Activated T-cell treated with anti-CD3 and anti-CD28 coated beads for 48 hours (primary cell): ENCODE measurements around the gene NELFCD.
"Not testable (repeated sequence)": the region's sequence is repeated elsewhere in the genome, so short reads cannot be mapped to it uniquely, and the experiment has no call there.

Source experiments
- DNase-seq: peaks from one replicate; pipeline ENCODE4 v3.0.0-alpha.2; 2020; ENCODE audit warnings: low read depth

NELFCD gene

DNA sequence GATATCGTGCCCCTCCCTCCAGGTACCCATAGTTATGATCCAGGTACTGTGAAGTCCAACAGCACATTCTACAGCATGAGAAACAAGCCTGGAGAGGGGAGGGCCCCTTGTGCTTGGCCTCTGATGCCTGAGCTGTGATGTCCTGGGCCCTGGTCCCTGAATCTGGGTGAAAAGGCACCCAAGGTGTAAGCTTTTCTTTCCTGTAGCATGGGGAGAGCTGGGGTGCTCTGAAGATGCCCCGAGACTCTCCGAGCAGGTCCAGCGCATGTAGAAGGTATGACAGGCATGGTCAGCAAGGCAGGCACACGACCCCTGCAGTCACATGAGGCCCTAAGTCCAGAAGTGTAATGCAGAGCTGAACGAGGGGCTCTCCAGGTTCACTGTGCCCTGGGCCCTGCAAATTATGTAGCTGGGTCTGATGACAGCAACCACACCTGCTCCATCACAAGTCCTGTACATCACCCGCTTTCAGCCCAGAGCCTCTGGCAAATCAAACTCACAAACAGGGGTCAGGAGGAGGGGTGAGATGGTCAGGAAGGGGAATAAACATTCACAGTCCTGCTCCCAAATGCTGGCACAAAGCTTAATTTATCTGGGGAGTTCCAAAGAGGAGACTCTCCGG is 27.8 kb downstream of the NELFCD start:
- DNase-seq, result no peak

DNA sequence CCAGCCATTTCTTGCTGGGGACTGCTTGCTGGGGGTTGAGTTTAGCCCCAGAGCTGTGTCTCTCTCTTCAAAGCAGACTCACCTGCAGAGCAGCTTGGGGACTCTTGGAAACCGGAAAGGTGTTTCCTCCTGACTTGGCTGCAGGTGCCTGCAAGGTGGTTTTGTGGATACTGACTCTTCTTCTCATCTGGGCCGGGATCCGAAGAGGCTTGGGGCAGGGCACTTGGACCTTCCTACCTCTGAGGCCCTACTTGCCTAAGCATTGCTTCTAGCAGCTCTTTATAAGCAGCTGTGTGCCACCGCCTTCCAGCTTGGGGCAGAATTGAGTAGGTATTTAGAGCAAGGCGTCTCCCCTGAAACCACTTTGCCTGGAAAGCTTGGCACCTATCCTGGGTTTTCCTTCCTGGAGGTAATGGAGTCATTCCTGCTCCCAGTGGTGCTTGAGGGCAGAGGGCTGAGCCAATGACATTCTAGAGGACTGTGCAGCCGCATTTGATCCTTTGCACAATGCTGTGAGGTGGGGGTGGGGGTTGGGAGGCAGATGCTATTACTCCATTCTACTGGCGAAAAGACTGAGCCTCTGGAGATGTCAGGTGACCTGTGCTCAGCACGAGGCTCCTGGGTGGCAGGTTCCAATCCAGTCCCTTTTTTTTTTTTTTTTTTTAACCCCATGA is 29.4 kb downstream of the NELFCD start:
- DNase-seq, result no peak

DNA sequence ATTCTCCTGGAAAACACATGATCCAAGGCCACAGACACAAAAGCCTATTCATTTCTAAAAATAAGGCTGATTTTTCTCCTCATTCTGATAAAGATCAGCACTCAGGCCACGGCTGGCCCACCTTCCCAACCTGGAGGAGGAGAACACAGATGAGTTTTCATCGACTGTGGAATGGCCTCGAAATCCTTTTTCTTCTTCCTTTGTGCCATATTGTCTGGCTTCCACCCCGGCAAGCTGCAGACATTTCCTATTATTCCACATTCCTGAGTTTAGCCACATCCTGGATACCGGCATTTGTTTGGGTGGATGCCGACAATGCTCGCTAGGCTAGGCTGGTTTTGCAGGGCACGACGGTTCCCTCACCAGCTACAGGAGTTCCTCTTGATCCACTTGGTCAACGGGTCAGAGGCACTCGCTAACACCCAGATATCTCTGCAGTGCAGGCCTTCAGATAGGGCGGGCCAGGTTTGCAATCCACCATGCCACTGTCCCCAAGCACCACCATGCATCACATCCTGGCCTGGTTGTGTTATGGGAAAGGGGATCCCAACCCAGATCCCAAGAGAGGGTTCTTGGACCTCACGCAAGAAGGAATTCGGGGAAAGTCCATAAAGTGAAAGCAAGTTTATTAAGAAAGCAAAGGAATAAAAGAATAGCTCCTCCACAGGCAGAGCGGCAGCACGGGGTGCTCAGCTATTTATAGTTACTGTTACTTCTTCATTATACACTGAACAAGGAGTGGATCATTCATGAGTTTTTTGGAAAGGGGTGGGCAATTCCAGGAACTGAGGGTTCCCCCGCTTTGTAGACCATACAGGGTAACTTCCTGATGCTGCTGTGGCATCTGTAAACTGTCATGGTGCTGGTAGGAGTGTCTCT is 30.2 kb downstream of the NELFCD start:
- DNase-seq, result no peak

DNA sequence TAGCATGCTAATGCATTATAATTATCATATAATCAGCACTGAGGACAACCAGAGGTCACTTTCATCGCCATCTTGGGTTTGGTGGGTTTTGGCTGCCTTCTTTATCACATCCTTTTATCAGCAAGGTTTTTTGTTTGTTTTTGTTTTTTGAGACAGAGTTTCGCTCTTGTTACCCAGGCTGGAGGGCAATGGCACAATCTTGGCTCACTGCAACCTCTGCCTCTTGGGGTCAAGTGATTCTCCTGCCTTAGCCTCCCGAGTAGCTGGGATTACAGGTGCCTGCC is 30.8 kb downstream of the NELFCD start:
- DNase-seq, result not testable (repeated sequence)

DNA sequence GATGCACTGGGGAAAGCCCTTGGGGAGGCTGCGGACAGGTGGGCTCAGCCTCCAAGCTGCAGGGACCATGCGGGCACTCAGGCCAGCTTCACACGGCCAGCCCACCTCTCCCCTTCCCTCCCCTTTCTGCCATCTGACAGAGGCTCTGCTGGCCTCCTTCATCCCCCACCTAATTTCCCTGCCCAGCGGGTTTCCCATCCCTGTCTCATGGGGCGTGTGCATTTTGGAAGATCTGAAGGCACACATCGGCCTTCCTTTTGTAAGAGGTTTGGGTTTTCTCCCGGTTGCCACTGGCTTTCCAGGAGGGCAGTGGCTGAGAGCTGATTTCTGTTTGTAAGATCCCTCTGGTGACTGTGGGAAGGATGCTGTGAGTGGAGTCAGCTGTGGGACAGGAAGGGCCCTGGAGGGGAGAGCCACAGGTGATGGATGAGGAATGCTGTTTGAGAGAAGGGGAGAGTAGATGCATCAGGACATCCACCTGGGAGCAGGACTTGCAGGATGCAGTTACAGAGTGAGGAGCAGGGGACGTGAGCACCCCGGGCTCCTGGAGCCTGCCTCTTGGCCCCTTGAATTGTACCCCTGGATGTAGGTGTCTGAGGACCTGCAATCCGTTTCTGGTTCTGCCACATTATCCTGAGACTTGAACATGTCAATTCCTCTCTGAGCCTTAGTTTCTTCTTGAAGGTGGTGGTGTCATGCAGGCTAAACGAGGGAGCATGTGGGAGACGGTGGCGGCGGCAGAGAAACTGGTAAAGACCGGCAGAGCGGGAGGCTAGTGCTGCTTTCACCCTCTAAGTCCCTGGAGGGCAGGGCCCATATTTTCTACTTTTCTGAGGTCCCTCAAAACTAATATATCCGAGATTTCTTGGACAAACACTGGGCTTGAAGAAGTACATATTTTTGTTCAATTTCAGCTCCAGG is 32.2 kb downstream of the NELFCD start:
- DNase-seq, result no peak

DNA sequence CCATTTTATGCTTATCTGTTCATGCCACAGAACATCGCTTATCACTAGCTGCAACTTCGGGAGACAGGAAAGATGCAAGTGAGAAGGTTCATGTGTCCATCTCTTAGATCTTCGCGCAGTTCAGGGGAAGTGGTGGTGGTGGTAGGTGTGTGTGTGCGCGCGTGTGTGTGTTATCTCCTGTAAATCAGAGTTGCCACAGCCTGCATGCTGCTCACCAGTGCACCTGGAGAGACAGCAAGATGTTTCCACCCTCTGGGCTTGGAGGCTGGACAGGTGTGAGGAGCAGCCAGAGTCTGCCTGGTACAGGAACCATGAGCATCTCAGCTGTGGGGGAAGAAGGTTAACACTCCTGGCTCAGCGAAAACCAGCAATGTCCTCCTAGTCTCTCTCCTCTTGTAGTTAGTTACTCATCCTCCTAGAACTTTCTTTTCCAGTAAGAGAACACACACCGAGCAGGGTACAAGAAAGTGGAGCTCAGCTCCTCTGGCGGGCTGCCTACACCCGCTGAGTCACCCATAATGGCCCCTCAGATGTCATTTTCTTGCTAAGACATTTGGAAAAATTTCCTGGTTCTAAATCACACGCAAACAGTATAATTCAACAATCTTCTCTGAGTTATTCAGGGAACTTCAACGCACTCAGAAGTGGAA is 33.0 kb downstream of the NELFCD start:
- DNase-seq, result no peak

DNA sequence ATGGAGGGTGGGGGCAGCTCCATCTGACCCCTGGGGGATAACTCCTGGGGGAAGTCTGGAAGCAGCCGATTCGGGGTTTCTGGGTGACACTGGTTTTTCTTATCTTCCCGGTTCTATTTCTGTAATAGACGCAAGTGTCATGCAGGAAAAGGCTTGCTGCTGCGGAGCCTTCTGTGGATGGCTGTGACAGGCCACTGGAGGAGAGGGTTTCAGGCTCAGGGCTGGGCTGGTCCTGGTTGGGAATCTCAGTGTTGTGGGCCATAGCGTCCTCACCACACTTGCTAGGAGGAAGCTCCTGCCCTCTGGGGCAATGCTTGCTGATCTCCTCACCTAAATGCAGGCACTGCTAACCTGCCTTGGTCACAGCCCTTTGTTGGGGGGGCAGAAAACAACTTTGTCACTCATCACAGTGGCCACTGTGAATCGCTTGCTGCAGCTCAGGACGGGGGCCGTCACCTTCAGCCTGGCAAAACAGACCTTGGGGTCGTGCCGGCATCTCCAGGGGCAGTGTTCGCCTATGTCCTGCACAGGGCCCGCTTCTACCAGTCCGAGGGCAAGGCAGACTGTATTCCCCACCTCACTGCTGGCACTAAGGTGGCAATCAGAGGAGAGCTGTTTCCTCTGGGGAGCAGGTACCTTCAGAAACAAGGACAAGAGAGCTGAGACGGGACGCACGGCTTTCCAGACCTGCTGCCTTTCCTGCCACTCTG is 33.8 kb downstream of the NELFCD start:
- no peak for DNase-seq

DNA sequence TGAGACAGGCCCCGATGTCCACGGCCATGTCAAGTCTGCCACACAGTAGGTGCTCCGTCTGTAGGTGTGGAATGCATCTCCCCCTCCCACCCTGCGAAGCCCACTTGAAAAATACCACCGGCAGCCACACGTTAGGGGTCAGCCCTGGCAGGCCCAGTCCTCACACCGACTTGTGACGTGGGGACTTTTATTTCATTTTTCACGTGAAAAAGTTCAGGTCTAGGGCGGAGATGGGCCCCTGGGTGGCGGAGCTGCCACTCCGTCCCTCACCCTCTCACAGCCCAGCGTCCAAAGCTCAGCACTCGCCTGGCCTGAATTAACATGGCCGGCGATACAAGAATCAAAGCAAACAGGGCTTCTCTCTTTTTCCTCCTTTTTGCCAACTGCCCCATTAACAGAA is 34.4 kb downstream of the NELFCD start:
- DNase-seq, result no peak

DNA sequence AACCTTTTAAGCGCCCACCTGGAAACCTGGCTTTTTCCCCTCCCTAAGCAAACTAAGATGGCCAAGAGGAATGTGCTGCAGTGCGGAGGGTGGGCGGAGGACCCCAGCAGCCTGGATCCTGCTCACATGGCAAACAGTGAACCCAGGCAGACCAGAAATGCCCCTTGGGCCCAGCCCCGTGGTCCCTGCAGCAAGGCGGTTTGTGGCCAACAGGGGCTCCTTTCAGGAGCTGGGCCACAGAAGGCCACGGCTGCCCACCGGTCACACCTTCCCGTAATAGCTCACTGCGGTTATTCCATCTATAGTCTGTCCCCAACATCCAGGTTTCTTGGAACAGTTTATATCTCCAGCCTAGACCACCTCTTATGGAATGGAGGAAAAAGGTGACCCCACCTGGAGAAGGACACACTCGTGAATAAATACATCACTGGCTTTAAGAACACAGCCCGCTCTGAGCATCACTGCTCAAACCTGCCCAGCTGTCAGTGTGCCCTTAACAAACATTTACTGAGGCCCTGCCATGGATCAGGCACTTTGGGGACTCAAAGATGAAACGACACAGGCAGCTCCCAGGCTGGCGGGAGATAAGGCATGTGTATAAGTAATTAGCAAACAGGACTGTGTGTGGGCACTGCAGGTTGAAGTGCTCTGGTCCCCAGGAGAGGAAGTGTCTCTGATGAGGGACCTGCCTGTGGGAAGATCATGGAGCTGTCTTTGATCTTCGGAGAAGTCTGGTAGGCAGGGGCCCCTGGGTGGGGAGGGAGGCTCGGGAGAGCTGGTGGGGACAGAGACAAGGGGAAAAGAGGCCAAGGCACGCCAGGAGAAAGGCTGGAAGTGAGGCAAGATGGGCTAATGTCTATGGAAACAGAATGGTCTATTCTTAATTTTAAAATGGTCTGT is 35.0 kb downstream of the NELFCD start:
- DNase-seq, result no peak

DNA sequence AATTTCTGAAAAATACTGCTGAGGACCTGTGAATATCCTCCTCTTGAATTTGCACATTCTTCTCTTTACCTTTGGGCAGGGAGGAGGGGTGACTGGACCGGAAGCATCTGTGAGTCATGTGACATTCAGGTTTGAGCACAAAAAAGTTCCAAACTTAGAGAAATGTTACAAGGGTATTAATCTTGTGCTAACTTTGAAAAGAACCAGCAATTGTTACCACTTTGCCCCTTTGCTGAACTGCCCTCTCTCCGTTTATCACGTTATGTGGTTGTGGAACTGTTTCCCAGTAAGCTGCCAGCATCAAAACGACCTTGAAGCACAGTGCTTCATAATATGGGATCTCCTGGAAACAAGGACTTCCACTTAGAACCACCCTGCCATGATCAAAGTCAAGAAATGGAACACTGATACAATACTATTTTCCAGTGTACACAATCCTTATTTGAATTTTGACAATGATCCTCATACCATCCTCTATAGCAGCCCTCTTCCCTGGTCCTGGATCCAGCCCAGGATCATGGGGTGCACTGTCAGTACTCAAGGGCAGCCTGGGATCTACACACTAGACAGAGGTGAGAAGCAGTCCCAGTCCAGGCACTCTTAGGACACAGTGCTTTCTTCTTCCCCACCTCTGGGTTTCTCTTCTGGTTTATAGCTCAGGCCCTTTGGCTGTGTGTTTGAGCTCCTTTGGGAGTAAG is 35.9 kb downstream of the NELFCD start:
- DNase-seq, result no peak

DNA sequence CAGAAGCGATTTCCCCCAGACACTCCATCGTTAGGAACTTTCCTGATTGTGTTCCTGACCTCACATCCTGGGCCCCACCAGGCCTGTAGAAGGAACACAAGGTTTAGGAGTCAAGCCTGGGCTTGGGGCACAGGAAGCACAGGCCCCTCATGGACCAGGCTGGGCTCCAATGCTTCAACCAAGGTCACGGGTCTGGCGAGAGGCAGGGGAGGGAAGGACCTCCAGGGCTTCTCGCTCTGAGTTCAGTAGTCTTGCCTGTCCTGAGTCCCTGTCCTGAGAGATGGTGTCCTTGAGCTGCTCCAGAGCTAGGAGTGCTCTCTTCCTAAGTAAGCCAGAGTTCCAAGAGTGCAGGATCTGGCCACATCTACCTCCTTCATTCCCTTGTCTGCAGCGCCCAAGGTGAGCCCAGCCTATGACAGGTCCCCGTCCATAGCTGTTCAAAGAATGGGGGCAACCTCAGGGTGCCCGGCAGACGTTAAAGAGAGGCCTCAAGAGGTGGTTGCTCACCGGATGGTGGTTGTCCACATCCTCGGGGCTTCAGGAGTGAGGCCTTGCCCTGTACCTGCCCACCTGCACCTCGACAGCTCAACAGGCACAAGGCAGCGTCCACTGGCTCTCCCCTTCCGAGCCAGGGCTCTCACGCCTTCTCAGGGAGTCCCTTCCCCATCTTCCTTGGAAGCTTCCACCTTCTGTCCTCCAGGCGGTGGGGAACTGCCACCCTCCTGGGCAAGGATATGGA is 36.6 kb downstream of the NELFCD start:
- DNase-seq, result no peak

DNA sequence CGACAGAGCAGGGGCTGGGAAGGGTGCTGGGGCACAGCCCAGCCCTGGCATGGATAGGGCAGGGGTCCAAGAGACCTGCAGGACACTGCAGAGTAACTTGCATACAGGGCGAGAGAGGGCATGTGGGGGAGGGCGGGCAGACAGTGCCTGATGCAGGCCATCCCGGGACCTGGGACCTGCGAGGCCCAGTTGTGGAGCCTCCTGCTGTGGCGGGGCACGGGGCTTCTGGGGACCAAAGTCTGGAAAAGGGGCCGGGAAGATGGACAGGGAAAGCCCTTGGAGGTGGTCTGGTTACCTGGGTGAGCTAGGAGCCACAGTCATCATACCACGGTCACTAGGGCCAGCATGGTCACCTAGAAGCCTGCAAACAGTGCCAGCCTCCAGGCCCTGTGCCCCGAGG is 37.8 kb downstream of the NELFCD start:
- DNase-seq, result no peak

DNA sequence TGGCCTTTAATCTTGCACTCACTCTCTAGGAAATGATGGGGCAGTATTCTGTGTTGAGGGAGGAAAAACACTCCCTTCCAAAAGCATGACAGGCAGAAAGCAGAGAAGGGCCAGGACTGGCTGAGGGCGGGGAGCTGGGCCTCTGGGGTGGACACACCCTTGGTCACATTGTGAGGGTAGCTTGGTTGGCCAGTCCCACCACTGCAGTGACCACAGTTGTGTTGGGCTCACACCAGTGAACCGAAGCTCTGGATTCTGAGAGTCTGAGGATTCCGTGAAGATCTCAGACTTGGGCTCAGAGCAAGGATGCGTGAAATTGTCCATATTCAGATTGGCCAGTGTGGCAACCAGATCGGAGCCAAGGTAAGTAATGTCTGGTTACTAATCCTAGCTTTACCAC is 38.2 kb downstream of the NELFCD start, which contains the start of gene TUBB1:
TUBB1 (plus strand) TSS at position 213 of the 400 bp plus-strand sequence; CDS start at position 307, 94 bp downstream.
- DNase-seq, result no peak

DNA sequence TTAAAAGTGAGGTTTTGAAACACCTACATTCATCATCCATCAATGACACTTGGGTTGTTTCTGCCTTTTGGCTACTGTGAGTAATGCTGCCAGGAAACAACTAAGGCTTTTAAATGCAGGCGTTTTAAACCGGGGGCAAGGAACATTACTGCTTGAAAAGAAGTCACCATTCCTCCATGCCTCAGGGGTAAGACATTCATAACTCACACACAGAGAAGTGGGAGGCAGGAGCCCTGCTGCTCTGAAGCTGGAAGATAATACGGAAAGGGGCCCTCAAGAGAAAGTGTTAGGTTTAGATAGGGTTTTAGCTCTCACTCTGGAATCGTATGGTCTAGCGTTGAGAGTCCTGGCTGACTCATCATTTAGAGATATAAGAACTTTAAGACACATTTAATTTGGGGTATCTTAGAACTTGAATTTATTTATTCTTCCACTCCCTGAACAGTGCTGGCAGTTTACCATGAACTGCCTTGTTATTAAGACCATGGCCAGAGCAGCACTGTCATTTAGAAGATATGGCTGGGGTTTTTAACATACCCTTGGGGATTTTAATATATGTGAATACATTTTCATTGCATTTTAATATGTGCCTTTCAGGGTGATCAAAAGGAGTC is 40.0 kb downstream of the NELFCD start:
- DNase-seq, result no peak

DNA sequence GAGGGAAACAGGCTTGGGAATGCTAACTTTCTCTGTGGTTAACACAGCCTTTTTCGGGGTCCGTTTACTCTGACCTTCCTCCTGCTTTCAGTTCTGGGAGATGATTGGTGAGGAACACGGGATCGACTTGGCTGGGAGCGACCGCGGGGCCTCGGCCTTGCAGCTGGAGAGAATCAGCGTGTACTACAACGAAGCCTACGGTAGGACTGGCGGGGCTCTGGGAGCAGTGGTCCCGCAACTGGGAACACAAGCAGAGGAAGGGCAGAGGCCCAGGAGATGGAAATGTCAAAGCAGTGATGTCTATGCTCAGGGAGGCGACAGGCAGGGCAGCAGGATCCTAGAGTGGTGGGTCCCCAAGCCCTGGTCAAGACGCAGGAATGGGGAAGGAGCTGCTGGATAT is 41.7 kb downstream of the NELFCD start:
- DNase-seq, result no peak

DNA sequence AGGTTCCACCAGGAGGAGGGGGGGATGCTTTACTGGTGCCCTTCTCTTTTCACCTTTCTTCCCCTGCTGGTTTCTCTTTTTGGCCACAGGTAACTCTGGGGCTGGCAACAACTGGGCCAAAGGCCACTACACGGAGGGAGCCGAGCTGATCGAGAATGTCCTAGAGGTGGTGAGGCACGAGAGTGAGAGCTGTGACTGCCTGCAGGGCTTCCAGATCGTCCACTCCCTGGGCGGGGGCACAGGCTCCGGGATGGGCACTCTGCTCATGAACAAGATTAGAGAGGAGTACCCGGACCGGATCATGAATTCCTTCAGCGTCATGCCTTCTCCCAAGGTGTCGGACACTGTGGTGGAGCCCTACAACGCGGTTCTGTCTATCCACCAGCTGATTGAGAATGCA is 42.6 kb downstream of the NELFCD start:
- DNase-seq, result no peak

DNA sequence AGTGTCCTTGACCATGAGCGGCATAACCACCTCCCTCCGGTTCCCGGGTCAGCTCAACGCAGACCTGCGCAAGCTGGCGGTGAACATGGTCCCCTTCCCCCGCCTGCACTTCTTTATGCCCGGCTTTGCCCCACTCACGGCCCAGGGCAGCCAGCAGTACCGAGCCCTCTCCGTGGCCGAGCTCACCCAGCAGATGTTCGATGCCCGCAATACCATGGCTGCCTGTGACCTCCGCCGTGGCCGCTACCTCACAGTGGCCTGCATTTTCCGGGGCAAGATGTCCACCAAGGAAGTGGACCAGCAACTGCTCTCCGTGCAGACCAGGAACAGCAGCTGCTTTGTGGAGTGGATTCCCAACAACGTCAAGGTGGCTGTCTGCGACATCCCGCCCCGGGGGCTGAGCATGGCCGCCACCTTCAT is 43.1 kb downstream of the NELFCD start:
- no peak for DNase-seq

DNA sequence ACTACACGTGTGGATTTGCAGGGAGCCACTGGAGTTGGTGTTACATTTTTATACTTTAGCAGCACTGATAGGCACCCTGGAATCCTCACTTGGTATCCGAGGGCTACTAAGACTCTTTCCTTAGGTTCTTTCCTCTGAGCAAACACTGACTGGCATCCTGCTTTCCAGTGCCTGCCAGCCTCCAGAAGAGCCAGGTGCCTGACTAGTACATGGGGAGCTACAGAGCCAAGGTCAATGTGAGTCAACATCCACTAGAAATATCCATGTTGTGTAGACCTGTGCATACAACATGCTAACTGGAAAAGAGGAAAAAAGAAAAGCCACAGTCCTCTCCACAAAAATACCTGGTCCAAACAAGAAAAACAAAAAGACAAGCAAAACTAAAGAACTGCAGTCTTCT is 44.0 kb downstream of the NELFCD start:
- DNase-seq, result no peak
